DOHH2 (cell line): ENCODE data around the gene CTBP1.
A peak's percentile ranks its signal among the peaks of the same experiment; 100 is the strongest.

Experiments
- H3F3A ChIP-seq: fragments of 200-600 bp; sonication (generic), shearing (Covaris generic); 2 replicates; pipeline ENCODE4 v1.6.0; 2016; ENCODE audit warnings: antibody characterized with exemption, mild to moderate bottlenecking; ENCODE audit not compliant: control insufficient read depth, insufficient read depth
- H3K27ac ChIP-seq: fragments of 200-600 bp; sonication (generic); 2 replicates; pipeline ENCODE4 v1.5.1; 2014; ENCODE audit warnings: low read depth, mild to moderate bottlenecking, low read length, moderate library complexity
- H3K27me3 ChIP-seq: fragments of 200-600 bp; sonication (generic); 2 replicates; pipeline ENCODE4 v1.6.1; 2014; ENCODE audit warnings: mild to moderate bottlenecking, low read length, mixed read lengths; ENCODE audit not compliant: control insufficient read depth
- H3K36me3 ChIP-seq: fragments of 200-600 bp; sonication (generic); 2 replicates; pipeline ENCODE4 v1.6.1; 2014; ENCODE audit warnings: mild to moderate bottlenecking, low read length, moderate library complexity, mixed read lengths; ENCODE audit not compliant: control insufficient read depth
- H3K4me1 ChIP-seq: fragments of 200-600 bp; sonication (generic); 2 replicates; pipeline ENCODE4 v1.6.1; 2014; ENCODE audit warnings: mild to moderate bottlenecking, low read length, mixed read lengths; ENCODE audit not compliant: control insufficient read depth
- H3K4me2 ChIP-seq: fragments of 200-600 bp; sonication (generic); 2 replicates; pipeline ENCODE4 v1.6.0; 2014; ENCODE audit warnings: mild to moderate bottlenecking, low read length, moderate library complexity
- H3K4me3 ChIP-seq: fragments of 200-600 bp; sonication (generic); 2 replicates; pipeline ENCODE4 v1.5.1; 2014; ENCODE audit warnings: mild to moderate bottlenecking, low read length, mixed read lengths
- H3K79me2 ChIP-seq: fragments of 200-600 bp; sonication (generic); 2 replicates; pipeline ENCODE4 v1.6.1; 2014; ENCODE audit warnings: mild to moderate bottlenecking, low read length, mixed read lengths; ENCODE audit not compliant: control insufficient read depth
- H3K9me2 ChIP-seq: fragments of 200-600 bp; sonication (generic); replicated peaks from 2 replicates; pipeline ENCODE4 v1.6.1; 2014; ENCODE audit warnings: mild to moderate bottlenecking, low read length, mixed read lengths; ENCODE audit not compliant: control insufficient read depth
- H3K9me3 ChIP-seq: fragments of 200-600 bp; sonication (generic); 2 replicates; pipeline ENCODE4 v1.6.1; 2014; ENCODE audit warnings: antibody characterized with exemption, low read length, mixed read lengths; ENCODE audit not compliant: control insufficient read depth, insufficient read depth
- H4K20me1 ChIP-seq: fragments of 200-600 bp; sonication (generic); 2 replicates; pipeline ENCODE4 v1.6.0; 2014; ENCODE audit warnings: low read depth, mild to moderate bottlenecking, antibody characterized with exemption, low read length, moderate library complexity; ENCODE audit not compliant: control insufficient read depth, insufficient read depth
- EZH2phosphoT487 ChIP-seq: fragments of 200-600 bp; sonication (generic); IDR thresholded peaks from 2 replicates; pipeline ENCODE4 v1.6.1; 2017; ENCODE audit warnings: borderline replicate concordance, mild to moderate bottlenecking, antibody characterized with exemption, low read length, moderate library complexity, mixed read lengths
- TF ChIP-seq, protein P1 (sequence below): fragments of 200-600 bp; sonication (generic); IDR thresholded peaks from one replicate; pipeline ENCODE4 v1.5.1; 2014; ENCODE audit warnings: antibody characterized with exemption, mild to moderate bottlenecking, low read depth, low read length; ENCODE audit not compliant: poor library complexity, severe bottlenecking

CTBP1 gene

DNA sequence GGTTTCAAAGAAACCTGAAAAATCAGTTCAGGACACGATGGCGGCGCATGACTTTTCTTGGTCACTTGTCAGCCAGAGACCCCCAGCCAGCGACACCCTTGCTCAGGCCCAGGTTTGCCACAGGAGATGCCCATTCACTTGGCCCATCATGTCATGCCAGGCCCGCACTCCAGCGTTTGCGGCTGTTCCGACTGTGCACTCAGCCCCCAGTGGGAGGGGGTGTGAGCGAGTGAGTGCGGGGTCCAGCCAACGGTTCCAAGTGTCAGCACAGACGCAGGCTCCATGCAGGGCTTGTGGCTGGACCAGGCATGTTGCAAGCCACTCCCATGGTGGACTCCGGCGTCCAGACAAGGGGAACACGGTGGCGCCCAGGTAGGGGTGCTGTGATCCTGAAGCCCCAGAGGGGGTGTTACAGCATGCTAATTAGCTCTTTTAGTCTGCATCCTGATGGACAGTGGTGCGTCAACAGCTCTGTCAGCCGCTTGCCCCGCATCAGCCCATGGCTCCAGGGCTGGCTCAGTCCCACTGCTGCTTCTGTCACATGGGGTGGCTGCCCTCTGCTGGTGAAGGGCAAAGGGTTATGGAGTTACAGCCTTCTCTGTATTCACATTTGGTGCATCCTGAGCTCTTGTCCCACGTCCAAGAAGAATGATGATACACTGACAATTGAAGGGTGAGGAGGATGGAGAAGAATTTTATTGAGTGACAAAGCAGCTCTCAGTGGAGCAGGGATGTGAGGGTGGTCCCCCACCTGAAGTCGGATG lies 37.0 kb upstream of the CTBP1 start:
- Histone ChIP-seq H3K4me2 (no peak overlapping the region), H3K4me3 (no peak overlapping the region), H4K20me1 (peaks cover 6% of the 10 kb centered on the region; the same call in 1 of the 2 replicates)

DNA sequence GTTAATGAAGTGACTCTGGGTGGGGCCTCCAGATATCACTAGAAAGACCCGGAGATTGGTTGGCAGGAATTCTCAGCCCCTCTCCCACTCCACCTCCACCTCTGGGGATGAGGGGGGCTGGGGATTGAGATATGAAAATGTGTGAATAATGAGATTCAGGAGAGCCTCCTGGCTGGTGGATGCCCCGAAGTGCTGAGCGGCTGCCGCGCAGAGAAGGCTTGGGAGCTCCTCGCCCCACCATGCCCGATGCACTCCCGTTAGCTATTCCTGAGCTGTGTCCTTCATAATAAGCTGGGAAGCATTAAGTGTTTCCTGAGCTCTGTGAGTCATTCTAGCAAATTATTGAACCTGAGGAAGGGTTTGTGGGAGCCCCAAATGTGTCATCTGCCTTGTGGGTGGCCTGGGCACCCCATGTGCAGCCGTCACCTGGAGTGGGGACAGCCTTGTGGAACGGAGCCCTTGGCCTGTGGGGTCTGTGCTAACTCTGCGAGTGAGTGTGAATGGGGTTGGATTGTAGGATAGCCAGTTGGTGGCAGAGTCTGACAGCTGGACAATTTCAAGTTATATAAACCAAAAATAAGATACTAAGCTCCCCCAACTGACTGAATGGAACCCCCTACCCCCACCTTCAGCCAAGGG lies 36.3 kb upstream of the CTBP1 start:
- H3K9me3 ChIP-seq, result peaks cover 16% of the 10 kb centered on the region; the same call in 1 of the 2 replicates
- no peaks in the 10 kb centered on the region for H3K9me2 ChIP-seq
- H3K36me3 ChIP-seq, result 0 out of 2 replicates have a peak, but pooled peaks cover 3% of the 10 kb centered on the region
- H3K4me2 ChIP-seq, result no peak overlapping the region
- H4K20me1 ChIP-seq, result no peaks in the 10 kb centered on the region; the same call in 1 of the 2 replicates
- no peak overlapping the region for H3K27ac ChIP-seq
- H3K79me2 ChIP-seq, result peaks cover 9% of the 10 kb centered on the region
- H3K4me1 ChIP-seq, result peaks cover 9% of the 10 kb centered on the region
- TF ChIP-seq, protein P1, sequence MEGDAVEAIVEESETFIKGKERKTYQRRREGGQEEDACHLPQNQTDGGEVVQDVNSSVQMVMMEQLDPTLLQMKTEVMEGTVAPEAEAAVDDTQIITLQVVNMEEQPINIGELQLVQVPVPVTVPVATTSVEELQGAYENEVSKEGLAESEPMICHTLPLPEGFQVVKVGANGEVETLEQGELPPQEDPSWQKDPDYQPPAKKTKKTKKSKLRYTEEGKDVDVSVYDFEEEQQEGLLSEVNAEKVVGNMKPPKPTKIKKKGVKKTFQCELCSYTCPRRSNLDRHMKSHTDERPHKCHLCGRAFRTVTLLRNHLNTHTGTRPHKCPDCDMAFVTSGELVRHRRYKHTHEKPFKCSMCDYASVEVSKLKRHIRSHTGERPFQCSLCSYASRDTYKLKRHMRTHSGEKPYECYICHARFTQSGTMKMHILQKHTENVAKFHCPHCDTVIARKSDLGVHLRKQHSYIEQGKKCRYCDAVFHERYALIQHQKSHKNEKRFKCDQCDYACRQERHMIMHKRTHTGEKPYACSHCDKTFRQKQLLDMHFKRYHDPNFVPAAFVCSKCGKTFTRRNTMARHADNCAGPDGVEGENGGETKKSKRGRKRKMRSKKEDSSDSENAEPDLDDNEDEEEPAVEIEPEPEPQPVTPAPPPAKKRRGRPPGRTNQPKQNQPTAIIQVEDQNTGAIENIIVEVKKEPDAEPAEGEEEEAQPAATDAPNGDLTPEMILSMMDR, result no peak
- no peak for TF ChIP-seq EZH2phosphoT487
- H3K27me3 ChIP-seq, result no peaks in the 10 kb centered on the region
- no peaks in the 10 kb centered on the region for H3F3A ChIP-seq
- no peak overlapping the region for H3K4me3 ChIP-seq

More for the DNA sequence above, 37.0 kb upstream of the CTBP1 start:
- TF ChIP-seq, protein P1, result peak; percentile 53
- TF ChIP-seq EZH2phosphoT487, result no peak
- Histone ChIP-seq H3K27ac (no peak overlapping the region), H3F3A (no peaks in the 10 kb centered on the region), H3K36me3 (0 out of 2 replicates have a peak, but pooled peaks cover 3% of the 10 kb centered on the region), H3K79me2 (peaks cover 16% of the 10 kb centered on the region), H3K9me3 (peaks cover 16% of the 10 kb centered on the region; the same call in 1 of the 2 replicates), H3K27me3 (no peaks in the 10 kb centered on the region), H3K4me1 (peaks cover 13% of the 10 kb centered on the region), H3K9me2 (no peaks in the 10 kb centered on the region)

- H4K20me1 ChIP-seq, result no peaks in the 10 kb centered on the region
- H3K4me3 ChIP-seq, result no peak overlapping the region
- H3K36me3 ChIP-seq, result 0 out of 2 replicates have a peak, but pooled peaks cover 3% of the 10 kb centered on the region
- H3K9me3 ChIP-seq, result peaks cover 16% of the 10 kb centered on the region; the same call in 1 of the 2 replicates
- peaks cover 5% of the 10 kb centered on the region for H3K4me1 ChIP-seq
- H3F3A ChIP-seq, result no peaks in the 10 kb centered on the region
- TF ChIP-seq, protein P1, result no peak
- no peak for TF ChIP-seq EZH2phosphoT487
- no peak overlapping the region for H3K27ac ChIP-seq
- no peaks in the 10 kb centered on the region for H3K79me2 ChIP-seq
- no peaks in the 10 kb centered on the region for H3K27me3 ChIP-seq
- H3K9me2 ChIP-seq, result no peaks in the 10 kb centered on the region
- H3K4me2 ChIP-seq, result no peak overlapping the region
These were observed 34.8 kb upstream of the CTBP1 start for GRCh38 chr4:1283711-1284110.
